Measurements from ENCODE around the gene CACNG4. TPM values are rescaled to one million over a fixed set of nuclear protein-coding genes. Genes with fewer than 3 reads are reported as not detected.
"Not testable (repeated sequence)": the region's sequence is repeated elsewhere in the genome, so short reads cannot be mapped to it uniquely, and the experiment has no call there.

CACNG4 gene
- total RNA-seq, 1 experiment from 2014 or later, result 46.3 TPM

DNA sequence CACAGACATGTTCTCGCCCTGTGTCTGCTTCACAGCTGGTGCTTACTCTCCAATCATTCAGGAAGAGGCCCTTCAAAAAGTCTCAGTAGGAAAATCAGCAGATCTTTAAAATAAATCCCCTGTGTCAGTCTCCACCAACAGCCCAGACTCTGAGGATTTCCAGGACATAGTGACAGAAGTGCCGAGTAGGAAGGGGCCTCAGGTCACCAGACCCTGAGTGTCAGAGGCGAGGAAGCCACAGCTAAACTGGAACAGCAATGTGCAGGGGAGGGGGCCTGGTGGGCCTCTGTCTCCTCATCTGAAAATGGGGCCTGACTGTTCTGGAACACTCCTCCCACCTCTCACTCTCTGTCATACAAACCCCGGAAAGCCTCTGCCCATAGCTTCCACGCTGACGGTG is 6.3 kb downstream of the CACNG4 start:
- H3K4me1 ChIP-seq (replicated peaks; ENCODE audit: insufficient read depth), result 0 out of 2 replicates have a peak, but pooled peaks cover 11% of the 10 kb centered on the region
- H4K20me1 ChIP-seq (ENCODE audit: insufficient read depth), result peaks cover 11% of the 10 kb centered on the region
- ChIA-PET CTCF (no interaction called here), POLR2A (ENCODE audit: unreplicated experiment) (no interaction called here)
- H2AFZ ChIP-seq, result no peak overlapping the region
- H3K36me3 ChIP-seq (ENCODE audit: low read depth), result no peaks in the 10 kb centered on the region
- no peak overlapping the region for H3K4me2 ChIP-seq
- no peaks in the 10 kb centered on the region for H3K9me2 ChIP-seq (ENCODE audit: insufficient read depth)
- DNase-seq, result no peak
- peaks cover 15% of the 10 kb centered on the region; the same call in 1 of the 2 replicates for H3K79me2 ChIP-seq (ENCODE audit: low read depth)
- H3K9me3 ChIP-seq (ENCODE audit: insufficient read depth, low read depth), result no peaks in the 10 kb centered on the region
- no peaks in the 10 kb centered on the region for H3K27me3 ChIP-seq (ENCODE audit: insufficient read depth, low read depth)
- no peak for TF ChIP-seq EZH2 (IDR thresholded peaks at IDR 0.05; ENCODE audit: low read depth)
- TF ChIP-seq, protein P1, sequence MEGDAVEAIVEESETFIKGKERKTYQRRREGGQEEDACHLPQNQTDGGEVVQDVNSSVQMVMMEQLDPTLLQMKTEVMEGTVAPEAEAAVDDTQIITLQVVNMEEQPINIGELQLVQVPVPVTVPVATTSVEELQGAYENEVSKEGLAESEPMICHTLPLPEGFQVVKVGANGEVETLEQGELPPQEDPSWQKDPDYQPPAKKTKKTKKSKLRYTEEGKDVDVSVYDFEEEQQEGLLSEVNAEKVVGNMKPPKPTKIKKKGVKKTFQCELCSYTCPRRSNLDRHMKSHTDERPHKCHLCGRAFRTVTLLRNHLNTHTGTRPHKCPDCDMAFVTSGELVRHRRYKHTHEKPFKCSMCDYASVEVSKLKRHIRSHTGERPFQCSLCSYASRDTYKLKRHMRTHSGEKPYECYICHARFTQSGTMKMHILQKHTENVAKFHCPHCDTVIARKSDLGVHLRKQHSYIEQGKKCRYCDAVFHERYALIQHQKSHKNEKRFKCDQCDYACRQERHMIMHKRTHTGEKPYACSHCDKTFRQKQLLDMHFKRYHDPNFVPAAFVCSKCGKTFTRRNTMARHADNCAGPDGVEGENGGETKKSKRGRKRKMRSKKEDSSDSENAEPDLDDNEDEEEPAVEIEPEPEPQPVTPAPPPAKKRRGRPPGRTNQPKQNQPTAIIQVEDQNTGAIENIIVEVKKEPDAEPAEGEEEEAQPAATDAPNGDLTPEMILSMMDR (conservative IDR thresholded peaks at IDR 0.05), result no peak
- H3K4me3 ChIP-seq, result no peak overlapping the region
- intact Hi-C loops (cut with micrococcal nuclease; ENCODE audit: unreplicated experiment), result no loop called here
- H3F3A ChIP-seq (ENCODE audit: insufficient read depth, low read depth), result peaks cover 8% of the 10 kb centered on the region; the same call in 1 of the 2 replicates
- no TSS peak for BruUV-seq (replicated peaks)
- no peak overlapping the region for H3K27ac ChIP-seq

DNA sequence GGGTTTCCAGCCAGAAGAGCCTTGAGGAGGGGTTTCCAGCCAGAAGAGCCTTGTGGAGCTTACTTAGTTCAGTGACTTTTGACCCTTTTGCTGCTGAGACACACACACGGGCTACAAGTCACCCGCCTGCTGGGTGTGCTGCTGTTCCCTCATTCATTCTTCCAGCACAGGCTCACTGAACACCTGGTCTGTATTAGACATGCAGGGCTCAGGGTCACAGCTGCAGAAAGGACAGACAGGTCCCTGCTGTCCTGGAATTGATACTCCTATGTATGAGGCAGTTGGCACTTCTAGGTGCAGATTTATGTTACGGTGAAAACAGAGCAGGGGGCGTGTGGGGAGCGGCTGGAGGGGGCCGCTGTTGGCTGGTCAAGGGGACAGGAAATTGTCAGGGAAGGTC is 6.8 kb downstream of the CACNG4 start:
- no peak for TF ChIP-seq EZH2 (IDR thresholded peaks at IDR 0.05; ENCODE audit: low read depth)
- TF ChIP-seq, protein P1 (conservative IDR thresholded peaks at IDR 0.05), result no peak
- Histone ChIP-seq H3K79me2 (ENCODE audit: low read depth) (peaks cover 10% of the 10 kb centered on the region; the same call in 1 of the 2 replicates), H3K27ac (no peak overlapping the region), H3K9me3 (ENCODE audit: insufficient read depth, low read depth) (no peaks in the 10 kb centered on the region), H3K27me3 (ENCODE audit: insufficient read depth, low read depth) (no peaks in the 10 kb centered on the region), H3K4me1 (replicated peaks; ENCODE audit: insufficient read depth) (0 out of 2 replicates have a peak, but pooled peaks cover 8% of the 10 kb centered on the region), H3F3A (ENCODE audit: insufficient read depth, low read depth) (peaks cover 8% of the 10 kb centered on the region; the same call in 1 of the 2 replicates), H3K36me3 (ENCODE audit: low read depth) (no peaks in the 10 kb centered on the region), H4K20me1 (ENCODE audit: insufficient read depth) (peaks cover 11% of the 10 kb centered on the region), H3K4me2 (no peak overlapping the region), H3K4me3 (no peak overlapping the region), H2AFZ (no peak overlapping the region), H3K9me2 (ENCODE audit: insufficient read depth) (no peaks in the 10 kb centered on the region)
- CTCF ChIA-PET, result no interaction called here
- POLR2A ChIA-PET (ENCODE audit: unreplicated experiment), result no interaction called here
- DNase-seq, result no peak
- BruUV-seq (replicated peaks), result no TSS peak
- intact Hi-C loops (cut with micrococcal nuclease; ENCODE audit: unreplicated experiment), result no loop called here

DNA sequence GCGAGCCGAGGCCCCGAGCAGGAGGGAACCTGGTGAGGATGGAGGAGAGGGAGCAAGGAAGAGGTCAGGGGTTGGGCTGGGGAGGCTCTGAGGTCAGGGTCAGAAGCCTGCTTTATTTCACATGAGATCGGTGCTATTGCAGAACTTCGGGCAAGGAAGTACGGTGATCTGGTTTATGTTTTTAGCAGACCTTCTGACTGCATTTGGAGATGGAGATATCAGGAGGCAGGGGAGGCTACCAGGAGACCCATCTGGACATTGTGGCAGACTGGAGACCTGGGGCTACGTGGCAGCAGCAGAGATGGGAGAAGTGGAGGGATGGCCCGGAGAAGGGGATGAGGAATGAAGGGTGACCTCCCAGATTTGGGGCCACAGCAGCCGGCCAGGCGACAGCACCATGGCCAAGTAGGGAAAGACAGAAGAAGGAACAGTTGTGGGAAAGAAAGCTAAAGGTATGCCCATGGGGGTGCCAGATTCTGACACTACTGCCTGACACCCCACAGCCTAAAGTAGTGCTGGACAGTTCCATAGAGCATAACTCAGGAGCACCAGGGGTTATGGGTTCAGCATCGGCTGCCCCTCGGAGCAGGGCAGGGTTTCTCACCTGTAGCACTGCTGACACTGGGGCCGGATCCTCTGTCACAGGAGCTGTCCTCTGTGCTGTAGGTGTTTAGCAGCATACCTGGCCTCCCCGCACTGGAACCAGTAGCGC is 7.4 kb downstream of the CACNG4 start:
- Histone ChIP-seq H3K9me3 (ENCODE audit: insufficient read depth, low read depth) (no peaks in the 10 kb centered on the region), H3K27ac (no peak overlapping the region), H3K27me3 (ENCODE audit: insufficient read depth, low read depth) (no peaks in the 10 kb centered on the region), H3K9me2 (ENCODE audit: insufficient read depth) (no peaks in the 10 kb centered on the region), H2AFZ (no peak overlapping the region), H3K4me1 (replicated peaks; ENCODE audit: insufficient read depth) (0 out of 2 replicates have a peak, but pooled peaks cover 2% of the 10 kb centered on the region), H4K20me1 (ENCODE audit: insufficient read depth) (peaks cover 11% of the 10 kb centered on the region), H3K79me2 (ENCODE audit: low read depth) (0 out of 2 replicates have a peak, but pooled peaks cover 5% of the 10 kb centered on the region), H3F3A (ENCODE audit: insufficient read depth, low read depth) (peaks cover 3% of the 10 kb centered on the region; the same call in 1 of the 2 replicates), H3K4me3 (no peak overlapping the region), H3K36me3 (ENCODE audit: low read depth) (no peaks in the 10 kb centered on the region), H3K4me2 (no peak overlapping the region)
- intact Hi-C loops (cut with micrococcal nuclease; ENCODE audit: unreplicated experiment), result no loop called here
- no peak for TF ChIP-seq EZH2 (IDR thresholded peaks at IDR 0.05; ENCODE audit: low read depth)
- TF ChIP-seq, protein P1 (conservative IDR thresholded peaks at IDR 0.05), result no peak
- BruUV-seq (replicated peaks), result no TSS peak
- DNase-seq, result no peak
- CTCF ChIA-PET, result no interaction called here
- POLR2A ChIA-PET (ENCODE audit: unreplicated experiment), result no interaction called here

DNA sequence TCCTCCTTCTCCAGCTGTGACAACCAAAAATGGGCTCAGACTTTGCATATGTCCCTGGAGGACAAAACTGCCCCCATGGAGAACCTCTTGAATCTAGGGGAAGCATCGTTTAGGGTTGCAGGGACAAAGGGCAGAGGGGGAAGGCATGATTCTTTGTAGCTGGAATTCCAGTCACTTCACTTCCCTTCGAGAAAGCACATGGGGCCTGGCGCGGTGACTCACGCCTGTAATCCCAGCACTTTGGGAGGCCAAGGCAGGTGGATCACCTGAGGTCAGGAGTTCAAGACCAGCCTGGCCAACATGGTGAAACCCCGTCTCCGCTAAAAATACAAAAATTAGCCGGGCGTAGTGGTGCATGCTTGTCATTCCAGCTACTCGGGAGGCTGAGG is 7.9 kb downstream of the CACNG4 start:
- CTCF ChIA-PET; H3K27me3 ChIP-seq (ENCODE audit: insufficient read depth, low read depth); H3K79me2 ChIP-seq (ENCODE audit: low read depth); H2AFZ ChIP-seq; H3K9me3 ChIP-seq (ENCODE audit: insufficient read depth, low read depth); intact Hi-C loops (cut with micrococcal nuclease; ENCODE audit: unreplicated experiment); H3K4me2 ChIP-seq; H3K27ac ChIP-seq; BruUV-seq (replicated peaks); H3K9me2 ChIP-seq (ENCODE audit: insufficient read depth); H3F3A ChIP-seq (ENCODE audit: insufficient read depth, low read depth); H3K4me3 ChIP-seq; DNase-seq; POLR2A ChIA-PET (ENCODE audit: unreplicated experiment); H3K36me3 ChIP-seq (ENCODE audit: low read depth); H3K4me1 ChIP-seq (replicated peaks; ENCODE audit: insufficient read depth): not testable (repeated sequence)
- peaks cover 10% of the 10 kb centered on the region for H4K20me1 ChIP-seq (ENCODE audit: insufficient read depth)

Data from PC-9 (cell line).